Measurements from ENCODE around the gene PARVB.

DNA sequence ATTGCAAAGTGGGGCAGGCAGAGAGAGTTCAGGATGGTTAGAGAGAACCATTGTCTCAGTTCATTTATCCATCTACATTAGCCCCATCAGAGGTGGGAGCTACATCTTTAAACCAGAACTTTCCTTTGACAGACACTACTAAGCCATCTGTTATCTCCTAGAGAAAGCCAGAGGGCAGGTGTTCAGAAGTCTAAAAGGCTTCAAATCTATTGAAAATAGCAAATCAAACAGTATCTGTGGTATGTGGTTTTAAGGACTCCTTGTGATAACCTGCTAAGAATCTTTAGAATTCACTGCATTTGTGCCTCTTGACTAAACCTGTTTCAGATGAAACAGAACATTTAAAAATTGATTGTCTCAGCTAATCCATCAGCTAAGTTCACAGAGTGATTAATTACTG lies 112.7 kb downstream of the PARVB start:
- TF ChIP-seq EP300 (IDR thresholded peaks at IDR 0.05; ENCODE audit: low read depth) = no peak
- TF ChIP-seq, protein P1, sequence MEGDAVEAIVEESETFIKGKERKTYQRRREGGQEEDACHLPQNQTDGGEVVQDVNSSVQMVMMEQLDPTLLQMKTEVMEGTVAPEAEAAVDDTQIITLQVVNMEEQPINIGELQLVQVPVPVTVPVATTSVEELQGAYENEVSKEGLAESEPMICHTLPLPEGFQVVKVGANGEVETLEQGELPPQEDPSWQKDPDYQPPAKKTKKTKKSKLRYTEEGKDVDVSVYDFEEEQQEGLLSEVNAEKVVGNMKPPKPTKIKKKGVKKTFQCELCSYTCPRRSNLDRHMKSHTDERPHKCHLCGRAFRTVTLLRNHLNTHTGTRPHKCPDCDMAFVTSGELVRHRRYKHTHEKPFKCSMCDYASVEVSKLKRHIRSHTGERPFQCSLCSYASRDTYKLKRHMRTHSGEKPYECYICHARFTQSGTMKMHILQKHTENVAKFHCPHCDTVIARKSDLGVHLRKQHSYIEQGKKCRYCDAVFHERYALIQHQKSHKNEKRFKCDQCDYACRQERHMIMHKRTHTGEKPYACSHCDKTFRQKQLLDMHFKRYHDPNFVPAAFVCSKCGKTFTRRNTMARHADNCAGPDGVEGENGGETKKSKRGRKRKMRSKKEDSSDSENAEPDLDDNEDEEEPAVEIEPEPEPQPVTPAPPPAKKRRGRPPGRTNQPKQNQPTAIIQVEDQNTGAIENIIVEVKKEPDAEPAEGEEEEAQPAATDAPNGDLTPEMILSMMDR (IDR thresholded peaks at IDR 0.05) = no peak
